GM13976 (cell line): ENCODE data around the gene ITGA2.

Experiments
- DNase-seq: peaks from one replicate; pipeline ENCODE4 v3.0.0; 2012; ENCODE audit warnings: low spot score
- in situ Hi-C: fragments of 300-500 bp; cut with MboI; formaldehyde crosslinking; loops from one replicate; pipeline ENCODE4 v1.12.0; 2022; ENCODE audit warnings: low sequenced_read_pairs, mixed read lengths, inconsistent platforms; ENCODE audit not compliant: unreplicated experiment
- TF ChIP-seq, protein P1 (sequence below): IDR thresholded peaks from 2 replicates; pipeline ENCODE4 v1.5.1; 2012; ENCODE audit warnings: borderline replicate concordance, mild to moderate bottlenecking; ENCODE audit not compliant: insufficient read depth; ENCODE audit errors: extremely low read depth, missing control alignments, control extremely low read depth

Gene ITGA2

GRCh38 chr5:53071738-53072137 is 82.6 kb downstream of the ITGA2 start:
- in situ Hi-C loops: no loop called here
- no peak for DNase-seq
- TF ChIP-seq, protein P1, sequence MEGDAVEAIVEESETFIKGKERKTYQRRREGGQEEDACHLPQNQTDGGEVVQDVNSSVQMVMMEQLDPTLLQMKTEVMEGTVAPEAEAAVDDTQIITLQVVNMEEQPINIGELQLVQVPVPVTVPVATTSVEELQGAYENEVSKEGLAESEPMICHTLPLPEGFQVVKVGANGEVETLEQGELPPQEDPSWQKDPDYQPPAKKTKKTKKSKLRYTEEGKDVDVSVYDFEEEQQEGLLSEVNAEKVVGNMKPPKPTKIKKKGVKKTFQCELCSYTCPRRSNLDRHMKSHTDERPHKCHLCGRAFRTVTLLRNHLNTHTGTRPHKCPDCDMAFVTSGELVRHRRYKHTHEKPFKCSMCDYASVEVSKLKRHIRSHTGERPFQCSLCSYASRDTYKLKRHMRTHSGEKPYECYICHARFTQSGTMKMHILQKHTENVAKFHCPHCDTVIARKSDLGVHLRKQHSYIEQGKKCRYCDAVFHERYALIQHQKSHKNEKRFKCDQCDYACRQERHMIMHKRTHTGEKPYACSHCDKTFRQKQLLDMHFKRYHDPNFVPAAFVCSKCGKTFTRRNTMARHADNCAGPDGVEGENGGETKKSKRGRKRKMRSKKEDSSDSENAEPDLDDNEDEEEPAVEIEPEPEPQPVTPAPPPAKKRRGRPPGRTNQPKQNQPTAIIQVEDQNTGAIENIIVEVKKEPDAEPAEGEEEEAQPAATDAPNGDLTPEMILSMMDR: no peak

GRCh38 chr5:53073348-53073747 is 84.2 kb downstream of the ITGA2 start:
- in situ Hi-C loops: no loop called here
- TF ChIP-seq, protein P1: no peak
- DNase-seq: no peak

- DNase-seq: no peak
- in situ Hi-C loops: no loop called here
- TF ChIP-seq, protein P1: no peak
These were observed 86.9 kb downstream of the ITGA2 start for GRCh38 chr5:53076014-53076583.

DNA sequence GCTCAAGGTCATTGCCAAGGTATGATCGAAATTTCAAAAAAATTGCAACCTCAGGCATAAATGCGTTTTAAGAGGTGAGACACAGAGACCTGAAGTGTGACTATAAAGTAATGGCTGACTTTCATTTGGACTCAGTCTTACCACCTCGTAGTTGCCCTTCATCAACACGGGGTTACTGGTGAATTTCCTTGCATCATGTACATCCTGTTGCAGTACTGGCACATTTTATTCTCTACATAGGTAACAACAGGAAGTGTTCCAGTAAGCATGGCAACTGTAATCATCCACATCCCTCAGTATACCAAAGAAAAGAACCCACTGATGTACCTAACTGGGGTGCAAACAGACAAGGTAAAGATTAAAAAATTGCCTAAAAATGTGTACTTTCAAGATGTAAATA is 91.1 kb downstream of the ITGA2 start:
- no peak for DNase-seq
- TF ChIP-seq, protein P1: no peak
- in situ Hi-C loops: no loop called here

GRCh38 chr5:53083927-53084326 is 94.8 kb downstream of the ITGA2 start:
- TF ChIP-seq, protein P1: no peak
- in situ Hi-C loops: no loop called here
- no peak for DNase-seq

- in situ Hi-C loops: no loop called here
- no peak for DNase-seq
- TF ChIP-seq, protein P1: no peak
These were observed 95.5 kb downstream of the ITGA2 start for GRCh38 chr5:53084546-53085255.

DNA sequence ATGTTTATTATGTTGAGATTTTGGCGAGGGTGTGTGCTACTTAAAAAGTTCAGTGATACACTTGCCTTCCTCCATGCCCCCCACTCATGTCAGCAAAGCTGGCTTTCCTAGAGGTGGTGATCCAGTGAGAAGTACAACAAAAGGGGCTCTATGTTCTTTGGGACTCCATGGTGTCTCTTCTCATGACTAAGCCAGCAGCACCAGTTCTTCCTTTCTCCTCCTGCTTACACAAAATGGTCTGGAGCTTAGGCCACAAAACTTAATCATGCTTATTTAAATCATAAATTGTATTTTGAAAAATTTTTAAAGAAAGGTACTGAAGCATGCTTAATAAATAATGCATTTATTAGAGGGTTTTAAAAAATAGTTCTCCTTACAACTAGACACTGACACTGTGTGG is 98.0 kb downstream of the ITGA2 start:
- no peak for DNase-seq
- in situ Hi-C loops: no loop called here
- TF ChIP-seq, protein P1: no peak
